Osteocyte (in vitro differentiated cells): ENCODE measurements around the gene GCSAML. TPM values are rescaled to one million over a fixed set of nuclear protein-coding genes. Genes with fewer than 3 reads are reported as not detected.

ENCODE experiments used
- DNase-seq: peaks from one replicate; pipeline ENCODE4 v3.0.0; 2021; ENCODE audit warnings: mixed read lengths; ENCODE audit not compliant: unreplicated experiment; ENCODE audit errors: extremely low spot score
- H3K27ac Mint-ChIP-seq: one replicate; pipeline ENCODE4 v1.8.0; 2021; ENCODE audit warnings: mild to moderate bottlenecking, mixed read lengths; ENCODE audit not compliant: unreplicated experiment
- H3K27me3 Mint-ChIP-seq: one replicate; pipeline ENCODE4 v1.8.0; 2021; ENCODE audit warnings: mixed read lengths; ENCODE audit not compliant: unreplicated experiment
- H3K36me3 Mint-ChIP-seq: one replicate; pipeline ENCODE4 v1.8.0; 2021; ENCODE audit warnings: mixed read lengths; ENCODE audit not compliant: unreplicated experiment
- H3K4me1 Mint-ChIP-seq: one replicate; pipeline ENCODE4 v1.8.0; 2021; ENCODE audit warnings: mixed read lengths; ENCODE audit not compliant: unreplicated experiment
- H3K4me3 Mint-ChIP-seq: one replicate; pipeline ENCODE4 v1.8.0; 2021; ENCODE audit warnings: mild to moderate bottlenecking, moderate library complexity, mixed read lengths; ENCODE audit not compliant: unreplicated experiment
- H3K9me3 Mint-ChIP-seq: one replicate; pipeline ENCODE4 v1.8.0; 2021; ENCODE audit warnings: mixed read lengths; ENCODE audit not compliant: unreplicated experiment
- total RNA-seq: library from RNA; stranded (reverse); gene quantifications from 2 replicates; pipeline ENCODE4 v1.2.1, GENCODE V29; 2021
- TF ChIP-seq, protein P1 (sequence below): fragments of 200-600 bp; sonication (generic); IDR thresholded peaks from 2 replicates; pipeline ENCODE4 v1.5.0; 2021; ENCODE audit warnings: antibody characterized with exemption, mild to moderate bottlenecking, moderate library complexity

GCSAML gene
- total RNA-seq, 1 donor from 2014 or later = not detected

- Mint-ChIP-seq H3K36me3 (no peaks in the 10 kb centered on the region), H3K4me3 (no peak within 1 kb of the TSS), H3K9me3 (peaks cover 9% of the 10 kb centered on the region), H3K27ac (no peak within 1 kb of the TSS), H3K27me3 (no peaks in the 10 kb centered on the region), H3K4me1 (no peaks in the 10 kb centered on the region)
- TF ChIP-seq, protein P1, sequence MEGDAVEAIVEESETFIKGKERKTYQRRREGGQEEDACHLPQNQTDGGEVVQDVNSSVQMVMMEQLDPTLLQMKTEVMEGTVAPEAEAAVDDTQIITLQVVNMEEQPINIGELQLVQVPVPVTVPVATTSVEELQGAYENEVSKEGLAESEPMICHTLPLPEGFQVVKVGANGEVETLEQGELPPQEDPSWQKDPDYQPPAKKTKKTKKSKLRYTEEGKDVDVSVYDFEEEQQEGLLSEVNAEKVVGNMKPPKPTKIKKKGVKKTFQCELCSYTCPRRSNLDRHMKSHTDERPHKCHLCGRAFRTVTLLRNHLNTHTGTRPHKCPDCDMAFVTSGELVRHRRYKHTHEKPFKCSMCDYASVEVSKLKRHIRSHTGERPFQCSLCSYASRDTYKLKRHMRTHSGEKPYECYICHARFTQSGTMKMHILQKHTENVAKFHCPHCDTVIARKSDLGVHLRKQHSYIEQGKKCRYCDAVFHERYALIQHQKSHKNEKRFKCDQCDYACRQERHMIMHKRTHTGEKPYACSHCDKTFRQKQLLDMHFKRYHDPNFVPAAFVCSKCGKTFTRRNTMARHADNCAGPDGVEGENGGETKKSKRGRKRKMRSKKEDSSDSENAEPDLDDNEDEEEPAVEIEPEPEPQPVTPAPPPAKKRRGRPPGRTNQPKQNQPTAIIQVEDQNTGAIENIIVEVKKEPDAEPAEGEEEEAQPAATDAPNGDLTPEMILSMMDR = no peak
- DNase-seq = no peak
Observed at GRCh38 chr1:247536340-247536739, 12.6 kb upstream of the GCSAML start, which contains the start of gene OR2C3. Gene OR2C3, minus strand, starts transcription at chr1:247536440. Its CDS starts 3,929 bp downstream, at chr1:247532511.

DNA sequence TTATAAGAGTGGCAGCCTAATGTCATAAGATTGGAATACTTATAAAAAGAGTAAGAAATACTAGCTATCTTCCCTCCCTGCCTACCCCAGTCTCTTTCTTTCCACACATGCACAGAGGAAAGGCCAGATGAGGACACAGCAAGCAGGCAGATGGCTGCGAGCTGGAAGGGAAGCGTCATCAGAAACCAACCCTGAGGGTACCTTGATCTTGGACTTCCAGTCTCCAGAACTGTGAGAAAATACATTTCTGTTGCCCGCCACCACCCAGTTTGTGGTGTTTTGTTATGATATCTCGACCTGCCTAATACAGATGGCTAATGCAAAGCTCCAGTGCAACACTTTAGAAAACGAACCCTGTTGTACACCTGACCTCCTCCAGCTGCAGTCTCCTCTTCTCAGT is 10.4 kb upstream of the GCSAML start:
- Mint-ChIP-seq H3K27ac (no peak overlapping the region), H3K36me3 (no peaks in the 10 kb centered on the region), H3K9me3 (peaks cover 9% of the 10 kb centered on the region), H3K4me1 (no peaks in the 10 kb centered on the region), H3K27me3 (no peaks in the 10 kb centered on the region), H3K4me3 (no peak overlapping the region)
- TF ChIP-seq, protein P1 = no peak
- DNase-seq = no peak

DNA sequence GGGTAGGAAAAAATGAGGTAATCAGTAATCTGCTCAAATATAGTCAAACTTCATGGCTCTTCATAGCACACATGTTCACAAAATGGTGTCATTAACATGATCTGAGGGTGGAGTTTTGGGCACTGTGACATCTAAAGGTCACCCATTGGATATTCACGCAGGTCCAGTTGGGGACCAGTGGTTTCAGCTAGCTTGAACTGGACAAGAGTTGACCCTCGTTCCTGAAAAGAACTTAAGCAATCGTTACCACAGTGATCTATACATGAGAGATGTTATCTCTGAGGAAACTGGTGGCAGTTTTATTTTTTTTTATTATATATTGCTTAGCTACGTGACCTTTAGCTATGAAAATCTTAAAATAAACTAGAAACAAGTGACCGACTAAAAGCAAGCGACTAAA is 9.7 kb upstream of the GCSAML start:
- Mint-ChIP-seq H3K27ac (no peak overlapping the region), H3K27me3 (no peaks in the 10 kb centered on the region), H3K9me3 (peaks cover 9% of the 10 kb centered on the region), H3K4me3 (no peak overlapping the region), H3K4me1 (no peaks in the 10 kb centered on the region), H3K36me3 (no peaks in the 10 kb centered on the region)
- TF ChIP-seq, protein P1 = no peak
- DNase-seq = no peak

DNA sequence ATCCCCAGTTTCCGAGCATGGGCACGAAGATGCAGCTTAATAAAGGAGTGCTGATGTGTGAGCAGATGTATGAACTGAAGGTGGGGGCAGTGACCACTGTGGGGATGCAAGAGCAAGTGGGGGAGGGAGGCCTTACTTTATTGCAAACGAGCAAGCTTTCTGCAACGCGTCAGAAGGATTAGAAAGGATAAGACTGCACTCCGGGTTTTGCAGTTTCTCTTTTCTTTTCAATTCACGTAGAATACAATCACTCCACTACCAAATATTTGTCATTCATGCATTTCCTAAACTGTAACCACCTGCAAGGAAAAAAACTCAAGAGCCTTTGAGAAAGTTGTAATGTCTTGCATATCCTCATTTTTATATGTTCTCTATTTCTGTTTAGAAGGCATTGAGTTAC is 8.4 kb upstream of the GCSAML start:
- TF ChIP-seq, protein P1 = no peak
- no peaks in the 10 kb centered on the region for H3K4me1 Mint-ChIP-seq
- peaks cover 9% of the 10 kb centered on the region for H3K9me3 Mint-ChIP-seq
- no peak overlapping the region for H3K4me3 Mint-ChIP-seq
- no peaks in the 10 kb centered on the region for H3K36me3 Mint-ChIP-seq
- no peak for DNase-seq
- no peaks in the 10 kb centered on the region for H3K27me3 Mint-ChIP-seq
- H3K27ac Mint-ChIP-seq = no peak overlapping the region

DNA sequence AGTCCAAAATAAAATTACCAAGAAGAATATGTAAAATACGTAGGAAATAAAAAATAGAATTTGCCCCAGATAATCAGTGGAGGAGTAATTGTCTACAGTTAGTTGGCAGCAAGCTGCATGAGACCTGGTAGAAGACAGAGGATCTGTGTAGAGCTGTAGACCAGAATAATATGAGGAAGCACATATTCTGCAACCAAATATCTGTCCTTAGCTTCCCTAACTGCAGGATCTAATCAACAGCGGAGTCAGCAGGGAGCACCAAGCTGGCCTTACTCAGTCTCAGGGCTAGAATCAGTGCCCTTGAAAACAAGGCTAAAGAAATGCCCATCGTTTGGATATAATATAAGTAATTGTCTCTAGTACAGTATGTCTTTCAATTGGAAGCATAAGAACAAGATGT is 6.1 kb upstream of the GCSAML start:
- Mint-ChIP-seq H3K9me3 (peaks cover 4% of the 10 kb centered on the region), H3K4me3 (no peak overlapping the region), H3K36me3 (no peaks in the 10 kb centered on the region), H3K4me1 (no peaks in the 10 kb centered on the region), H3K27ac (no peak overlapping the region), H3K27me3 (no peaks in the 10 kb centered on the region)
- no peak for DNase-seq
- TF ChIP-seq, protein P1 = no peak
